Testis (tissue), 3 donors: ENCODE measurements around the gene MTARC1. TPM values are rescaled to one million over a fixed set of nuclear protein-coding genes. Genes with fewer than 3 reads are reported as not detected.

Experiments used
- DNase-seq: peaks from one replicate; pipeline ENCODE4 v3.0.0-alpha.2; 2019
- H3K27ac ChIP-seq, 2 donors: fragments of 200-600 bp; sonication (generic); one replicate each; pipeline ENCODE4 v1.5.1; 2019
- H3K27me3 ChIP-seq: fragments of 200-600 bp; sonication (generic); one replicate; pipeline ENCODE4 v1.5.1; 2019
- H3K36me3 ChIP-seq: fragments of 200-600 bp; sonication (generic); one replicate; pipeline ENCODE4 v1.5.1; 2017; ENCODE audit warnings: low read depth; ENCODE audit errors: missing control alignments
- H3K4me1 ChIP-seq: fragments of 200-600 bp; sonication (generic); one replicate; pipeline ENCODE4 v1.5.1; 2019
- H3K4me3 ChIP-seq, 2 donors: fragments of 200-600 bp; sonication (generic); one replicate each; pipeline ENCODE4 v1.5.1; 2017 to 2019
- H3K9me3 ChIP-seq: fragments of 200-600 bp; sonication (generic); one replicate; pipeline ENCODE4 v1.5.1; 2017
- CTCF ChIP-seq, 3 experiments: fragments of 450-650 bp in 2 of 3; fragments of 200-600 bp in 1 of 3; sonication (generic) in 1 of 3; IDR thresholded peaks; one replicate each; pipeline ENCODE4 v1.5.1; 2016 to 2019; ENCODE audit warnings: antibody characterized with exemption in 3 of 3, mild to moderate bottlenecking in 2 of 3, moderate library complexity in 1 of 3
- POLR2A ChIP-seq: fragments of 450-650 bp; IDR thresholded peaks from one replicate; pipeline ENCODE4 v1.6.1; 2017; ENCODE audit warnings: antibody characterized with exemption, mild to moderate bottlenecking, moderate library complexity
- WGBS, 2 donors: methylation state at CpG; one replicate each; pipeline ENCODE4 v1.1.5; 2018; 5-methylcytosine and 5-hydroxymethylcytosine counted together
- intact Hi-C: fragments of 100-400 bp; cut with DNase I; formaldehyde crosslinking; loops from one replicate; pipeline ENCODE4 v1.15.1; 2023; ENCODE audit warnings: low total_unique reads
- polyA plus RNA-seq: library from polyadenylated mRNA; stranded (reverse); fragments of 350-450 nt; fragmentation: Illumina TruSeq; extraction: RNeasy Lipid Tissue Mini Kit (QIAGEN cat#74804); gene quantifications from one replicate; pipeline ENCODE4 v1.2.3, GENCODE V29; 2014; ENCODE audit warnings: low read depth, low replicate concordance; ENCODE audit not compliant: insufficient read depth
- total RNA-seq, 2 donors: library from RNA; depleted of rRNA; stranded (reverse); fragments of >200 nt; gene quantifications; one replicate each; pipeline ENCODE4 v1.2.3, GENCODE V29; 2016

Gene MTARC1
- total and polyA plus RNA-seq, 3 donors from 2014 or later, result 0.93 to 2.3 (median 1.1) TPM

GRCh38 chr1:220824031-220824989, 37.6 kb downstream of the MTARC1 start:
- Histone ChIP-seq H3K4me3 (no peak overlapping the region), H3K36me3 (no peaks in the 10 kb centered on the region), H3K4me1 (no peaks in the 10 kb centered on the region), H3K27me3 (no peaks in the 10 kb centered on the region), H3K9me3 (no peaks in the 10 kb centered on the region), H3K27ac (no peak overlapping the region)
- intact Hi-C loops, result no loop called here
- no peak for DNase-seq
- WGBS, 2 donors, result 85 to 89% methylated on average over 9 of the region's 9 CpGs
- TF ChIP-seq CTCF (IDR thresholded peaks at IDR 0.05) (no peak), POLR2A (no peak)

- no peaks in the 10 kb centered on the region for H3K27me3 ChIP-seq
- H3K27ac ChIP-seq, result no peak overlapping the region
- intact Hi-C loops, result no loop called here
- TF ChIP-seq CTCF (IDR thresholded peaks at IDR 0.05) (no peak), POLR2A (no peak)
- no peaks in the 10 kb centered on the region for H3K4me1 ChIP-seq
- H3K4me3 ChIP-seq, result no peak overlapping the region
- H3K36me3 ChIP-seq, result no peaks in the 10 kb centered on the region
- no peak for DNase-seq
- no peaks in the 10 kb centered on the region for H3K9me3 ChIP-seq
- 70 to 82% methylated on average over 6 of the region's 6 CpGs for WGBS, 2 donors
Observed at GRCh38 chr1:220825819-220826551, 39.3 kb downstream of the MTARC1 start.

- intact Hi-C loops, result no loop called here
- TF ChIP-seq CTCF (IDR thresholded peaks at IDR 0.05) (no peak), POLR2A (no peak)
- H3K4me1 ChIP-seq, result no peaks in the 10 kb centered on the region
Observed at GRCh38 chr1:220826729-220827128, 40.0 kb downstream of the MTARC1 start.

GRCh38 chr1:220827445-220828178, 40.9 kb downstream of the MTARC1 start:
- intact Hi-C loops, result no loop called here
- no peak for DNase-seq
- no peak overlapping the region for H3K27ac ChIP-seq
- TF ChIP-seq POLR2A (no peak), CTCF (IDR thresholded peaks at IDR 0.05) (no peak)
- H3K4me3 ChIP-seq, result no peak overlapping the region
- no peaks in the 10 kb centered on the region for H3K4me1 ChIP-seq
- H3K9me3 ChIP-seq, result no peaks in the 10 kb centered on the region
- 79 to 82% methylated on average over 4 of the region's 4 CpGs for WGBS, 2 donors
- H3K36me3 ChIP-seq, result no peaks in the 10 kb centered on the region
- H3K27me3 ChIP-seq, result no peaks in the 10 kb centered on the region

More at GRCh38 chr1:220826729-220827128, 40.0 kb downstream of the MTARC1 start:
- Histone ChIP-seq H3K36me3 (no peaks in the 10 kb centered on the region), H3K4me3 (no peak overlapping the region), H3K27me3 (no peaks in the 10 kb centered on the region), H3K27ac (no peak overlapping the region), H3K9me3 (no peaks in the 10 kb centered on the region)
- no peak for DNase-seq
- 85 to 97% methylated on average over 5 of the region's 5 CpGs for WGBS, 2 donors
